Dedifferentiated amniotic fluid mesenchymal stem cell (primary cell): Measurements from ENCODE around the gene HHIP.
"Not testable (repeated sequence)": the region's sequence is repeated elsewhere in the genome, so short reads cannot be mapped to it uniquely, and the experiment has no call there.

ENCODE experiments used
- DNase-seq: peaks from one replicate; pipeline ENCODE4 v3.0.0-alpha.2; 2016; ENCODE audit errors: extremely low spot score

HHIP gene

DNA sequence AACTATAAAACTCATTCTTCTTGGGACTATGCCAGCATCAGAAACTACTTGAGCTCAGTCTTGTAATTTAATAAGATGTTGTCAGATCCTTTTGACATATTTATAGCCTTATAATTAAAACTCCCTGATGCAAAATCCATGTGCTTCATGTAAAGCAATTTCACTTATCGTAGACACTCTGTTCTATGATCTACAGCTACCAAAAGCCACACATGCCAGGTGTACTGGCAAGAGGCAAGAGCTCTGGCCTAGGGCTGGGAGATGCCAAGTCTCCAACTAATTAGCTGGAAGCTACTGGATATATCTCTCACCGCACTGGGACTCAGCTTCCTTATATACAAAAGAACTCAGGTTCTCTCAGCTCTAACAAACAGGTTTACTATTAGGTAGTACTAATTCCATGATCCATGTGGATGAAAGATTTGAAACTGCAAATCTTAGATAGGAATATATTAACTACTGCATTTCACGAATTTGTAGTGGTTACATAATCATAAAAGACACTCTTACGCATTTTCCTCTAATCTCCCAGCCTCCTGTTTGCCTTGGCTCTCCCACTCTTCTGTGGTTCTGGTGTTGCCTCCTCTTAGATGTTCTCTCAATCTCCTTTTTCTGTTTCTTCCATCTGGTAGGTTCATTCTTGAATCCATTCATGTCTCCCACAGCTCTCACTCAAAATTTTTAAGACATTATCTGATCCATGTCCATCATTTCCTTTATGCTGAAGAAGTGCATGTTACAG is 103.0 kb downstream of the HHIP start:
- DNase-seq, result no peak

DNA sequence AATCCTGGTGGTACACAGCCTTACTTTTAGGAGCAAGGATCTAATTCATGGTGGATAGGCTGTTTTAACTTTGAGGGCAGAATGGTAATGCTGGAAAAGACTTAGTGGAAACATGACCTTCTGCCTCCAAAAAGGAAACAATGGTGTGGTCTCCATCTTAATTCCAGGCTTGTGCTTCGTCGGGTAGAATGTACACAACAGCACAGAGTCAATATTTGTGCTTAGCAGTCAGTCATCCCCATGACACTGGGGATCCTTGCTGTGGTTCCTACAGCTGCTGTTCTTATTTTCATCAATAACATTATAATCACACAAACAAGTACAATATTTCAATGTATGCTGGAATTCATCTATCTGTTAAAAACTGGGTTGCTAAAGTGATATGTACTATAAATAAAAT is 104.4 kb downstream of the HHIP start:
- no peak for DNase-seq

DNA sequence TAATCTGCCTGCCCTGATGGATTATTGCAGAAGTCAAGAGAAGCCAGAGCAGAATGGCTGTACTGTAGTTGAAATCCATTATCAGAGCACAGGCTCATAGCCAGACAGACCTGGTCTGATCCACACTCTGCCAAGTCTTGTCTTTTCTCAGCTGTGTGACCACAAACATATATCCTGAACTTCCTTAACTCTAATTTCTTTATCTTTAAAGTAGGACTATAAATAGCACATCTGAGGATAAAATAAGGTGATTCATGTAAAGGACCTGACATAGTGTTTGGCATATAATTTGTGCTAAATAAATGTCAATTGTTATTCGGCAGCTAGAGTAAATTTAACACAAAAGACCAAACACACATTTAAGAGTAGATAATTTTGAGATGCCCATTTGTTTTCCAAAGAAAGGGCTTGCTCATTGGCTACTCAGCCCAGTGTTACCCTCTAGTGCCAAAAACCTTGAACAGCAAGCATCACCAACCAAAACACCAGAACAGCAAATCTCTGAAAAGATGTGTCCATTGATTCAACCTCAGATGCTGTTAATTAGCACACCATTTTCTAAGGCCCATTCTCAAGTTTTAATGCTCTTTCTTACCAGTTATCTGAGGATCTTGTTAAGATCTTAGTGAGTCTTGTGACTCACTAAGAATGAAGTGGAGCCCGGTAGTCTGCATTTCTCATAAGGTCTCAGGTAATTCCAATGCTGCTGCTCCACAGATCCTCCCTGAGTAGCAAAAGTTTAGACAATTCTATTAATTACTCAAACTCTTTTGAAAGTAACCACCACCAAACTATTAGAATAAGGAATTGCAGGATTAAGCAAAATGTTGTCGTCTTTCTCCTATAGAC is 108.8 kb downstream of the HHIP start:
- no peak for DNase-seq

DNA sequence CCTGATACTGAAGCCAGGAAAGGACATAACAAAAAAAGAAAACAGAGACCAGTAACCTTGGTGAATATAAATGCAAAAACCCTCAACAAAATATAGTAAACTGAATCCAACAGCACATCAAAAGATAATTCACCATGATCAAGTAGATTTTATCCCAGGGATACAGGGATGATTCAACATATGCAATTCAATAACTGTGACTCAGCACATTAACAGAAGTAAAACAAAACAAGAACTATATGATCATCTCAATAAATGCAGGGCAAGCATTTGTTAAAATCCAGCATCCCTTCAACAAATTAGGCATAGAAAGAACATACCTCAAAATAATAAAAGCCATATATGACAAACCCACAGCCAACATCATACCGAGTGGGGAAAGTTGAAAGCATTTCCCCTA is 112.0 kb downstream of the HHIP start:
- DNase-seq, result no peak

DNA sequence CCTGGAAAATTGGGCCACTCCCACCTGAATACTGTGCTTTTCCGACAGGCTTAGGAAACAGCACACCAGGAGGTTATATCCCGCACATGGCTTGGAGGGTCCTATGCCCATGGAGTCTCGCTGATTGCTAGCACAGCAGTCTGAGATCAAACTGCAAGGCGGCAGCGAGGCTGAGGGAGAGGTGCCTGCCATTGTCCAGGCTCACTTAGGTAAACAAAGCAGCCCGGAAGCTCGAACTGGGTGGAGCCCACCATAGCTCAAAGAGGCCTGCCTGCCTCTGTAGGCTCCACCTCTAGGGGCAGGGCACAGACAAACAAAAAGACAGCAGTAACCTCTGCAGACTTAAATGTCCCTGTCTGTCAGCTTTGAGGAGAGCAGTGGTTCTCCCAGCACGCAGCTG is 122.9 kb downstream of the HHIP start:
- DNase-seq, result not testable (repeated sequence)

DNA sequence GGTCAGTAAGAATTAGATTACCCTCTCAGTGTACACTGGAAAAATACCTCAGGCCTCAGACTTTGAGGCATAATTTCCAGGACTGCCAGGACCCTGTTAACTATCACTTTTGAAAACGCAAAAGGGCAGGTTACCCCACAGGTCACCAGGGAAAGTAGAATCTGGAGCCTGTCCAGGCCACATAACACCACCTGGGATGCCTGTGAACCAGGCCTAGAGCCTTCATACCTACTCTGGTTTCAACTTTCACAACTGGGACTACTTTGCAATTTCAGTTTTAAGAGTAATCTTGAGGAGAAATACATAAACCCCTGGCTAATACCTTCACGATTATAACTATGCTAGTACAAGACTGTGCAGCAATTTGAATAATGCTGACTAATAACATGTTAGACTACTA is 132.4 kb downstream of the HHIP start:
- no peak for DNase-seq

DNA sequence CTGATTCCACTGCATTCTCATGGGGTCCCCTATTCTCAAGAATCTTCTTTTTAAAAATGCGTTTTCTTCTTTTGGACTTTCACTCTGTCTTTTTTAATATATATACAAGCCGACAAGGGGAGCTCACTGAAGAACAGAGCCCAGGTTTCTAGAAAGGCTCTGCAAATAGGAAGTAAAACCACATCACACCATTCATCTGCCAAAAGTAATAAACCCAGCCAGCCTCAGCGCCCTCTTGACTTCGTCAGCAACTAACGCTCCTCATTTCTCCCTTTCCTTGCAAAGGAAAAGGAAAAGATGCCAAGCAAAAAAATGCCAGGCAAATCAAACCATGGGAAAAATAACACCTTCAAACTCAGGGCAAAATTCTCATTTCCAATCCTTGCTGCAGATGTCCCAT is 136.4 kb downstream of the HHIP start:
- no peak for DNase-seq

DNA sequence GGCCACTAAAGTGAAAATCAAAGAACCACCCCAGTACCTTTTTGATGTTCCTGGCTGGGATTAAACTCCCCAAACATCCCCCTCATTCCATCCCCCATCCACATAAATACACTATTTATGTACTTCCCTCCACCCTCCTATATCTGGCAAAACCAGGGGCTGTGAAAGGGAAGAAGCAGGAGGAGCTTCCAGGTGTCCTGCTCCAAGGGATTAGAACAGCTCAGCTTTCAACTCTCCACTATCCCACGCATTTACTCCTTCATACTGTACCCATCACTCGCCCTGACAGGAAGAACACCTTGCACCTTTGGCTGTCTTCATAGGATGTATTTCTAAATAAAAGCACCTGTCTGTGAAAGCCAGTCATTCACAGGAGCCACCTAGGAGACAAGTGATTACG is 140.0 kb downstream of the HHIP start:
- no peak for DNase-seq

DNA sequence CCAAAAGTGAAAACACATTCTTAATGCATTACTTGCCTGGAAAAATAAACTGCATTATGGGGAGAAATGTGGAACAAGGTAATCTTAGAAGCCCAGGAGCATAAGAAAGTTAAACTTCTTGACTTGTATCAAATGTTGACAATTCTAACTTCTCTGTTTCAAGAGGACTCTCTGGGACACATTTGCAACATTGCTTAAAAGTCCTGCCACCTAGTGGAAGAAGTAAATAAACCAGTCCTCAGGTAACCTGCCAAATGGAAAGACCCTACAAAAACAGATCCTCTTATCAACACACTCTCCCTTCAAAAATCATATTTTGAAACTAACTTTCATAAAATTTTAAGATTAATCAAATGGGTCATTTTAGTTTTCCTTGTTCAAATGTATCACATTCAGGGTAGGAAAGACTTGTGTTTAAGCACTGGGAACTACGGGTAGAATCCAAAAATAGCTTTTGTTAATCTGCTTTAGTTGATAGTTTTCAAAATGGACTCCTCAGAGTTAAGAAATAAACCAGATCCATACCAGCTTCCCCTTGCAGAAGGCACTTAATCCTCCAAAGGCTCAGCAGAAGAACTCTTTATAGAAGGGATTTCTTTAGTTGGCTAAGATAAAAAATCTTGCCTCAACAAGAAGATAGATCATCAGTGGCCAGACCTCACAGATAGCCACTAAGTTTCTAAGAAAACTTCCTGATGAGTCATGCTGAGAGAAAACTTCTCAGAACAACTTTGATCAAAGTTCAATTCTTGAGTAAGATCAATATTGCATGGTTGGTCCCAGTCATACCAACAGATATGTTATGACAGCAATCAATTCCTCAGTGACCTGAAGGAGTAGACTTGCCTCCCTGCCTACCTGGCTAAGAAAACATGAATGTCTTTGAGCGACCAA is 141.7 kb downstream of the HHIP start:
- peak; percentile 21 for DNase-seq

DNA sequence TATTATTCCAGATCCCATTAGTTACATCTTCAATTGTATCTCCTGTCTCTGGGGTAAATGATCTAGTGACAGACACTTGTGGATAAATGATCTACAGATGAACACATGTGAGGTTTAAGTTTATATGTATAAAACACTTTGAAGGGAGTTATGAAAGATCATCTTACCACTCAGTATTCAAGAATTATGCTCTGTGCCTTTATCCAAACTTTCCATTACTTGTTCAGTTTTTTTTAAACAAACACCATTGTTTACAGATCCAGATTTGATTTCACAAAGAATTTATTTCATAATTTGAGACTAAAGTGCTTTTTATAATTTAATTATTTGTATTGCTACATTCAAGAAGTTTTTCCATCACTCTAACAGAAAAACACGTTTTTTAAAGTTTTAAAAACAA is 142.5 kb downstream of the HHIP start:
- DNase-seq, result no peak

DNA sequence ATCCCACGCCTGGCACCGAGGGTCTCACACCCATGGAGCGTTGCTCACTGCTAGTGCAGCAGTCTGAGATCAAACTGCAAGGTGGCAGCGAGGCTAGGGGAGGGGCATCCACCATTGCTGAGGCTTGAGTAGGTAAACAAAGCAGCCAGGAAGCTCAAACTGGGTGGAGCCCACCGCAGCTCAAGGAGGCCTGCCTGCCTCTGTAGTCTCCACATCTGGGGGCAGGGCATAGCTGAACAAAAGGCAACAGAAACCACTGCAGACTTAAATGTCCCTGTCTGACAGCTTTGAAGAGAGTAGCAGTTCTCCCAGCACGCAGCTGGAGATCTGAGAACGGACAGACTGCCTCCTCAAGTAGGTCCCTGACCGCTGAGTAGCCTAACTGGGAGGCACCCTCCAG is 146.0 kb downstream of the HHIP start:
- DNase-seq, result not testable (repeated sequence)
